ENCODE measurements around the gene CACNA1S.

CACNA1S gene

DNA sequence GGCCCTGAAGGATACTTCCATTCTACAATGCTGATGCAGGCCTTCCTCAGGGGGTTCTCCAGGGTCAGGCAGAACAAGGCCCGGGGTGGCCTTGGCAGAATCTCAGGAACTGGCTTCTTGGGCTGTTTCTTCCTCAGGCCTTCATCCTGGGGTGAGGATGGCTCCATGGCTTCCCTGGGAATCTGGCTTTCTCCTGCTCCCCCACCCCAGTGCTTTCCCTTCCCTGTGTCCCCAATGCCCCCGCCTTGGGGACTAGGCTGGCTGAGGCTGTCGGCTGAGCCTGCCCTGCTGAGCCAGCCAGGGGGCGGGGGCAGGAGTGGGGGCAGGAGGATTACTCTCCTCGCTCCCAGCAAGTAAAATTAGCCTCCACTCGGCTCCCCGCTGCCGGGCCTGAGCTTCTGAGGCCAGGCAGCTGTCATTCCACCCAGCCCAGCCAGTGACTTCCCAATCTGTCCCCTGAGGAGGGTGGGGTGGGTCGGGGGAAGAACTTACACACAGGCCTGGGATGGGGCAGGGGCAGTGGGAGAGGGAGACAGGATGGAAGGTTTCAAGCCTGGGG, at the start of gene CACNA1S:
CACNA1S (minus strand) TSS at position 254 of the 559 bp plus-strand sequence; CDS start at position 167, 87 bp downstream.
- peak; percentile 69 for DNase-seq (ENCODE audit: low spot score)

DNA sequence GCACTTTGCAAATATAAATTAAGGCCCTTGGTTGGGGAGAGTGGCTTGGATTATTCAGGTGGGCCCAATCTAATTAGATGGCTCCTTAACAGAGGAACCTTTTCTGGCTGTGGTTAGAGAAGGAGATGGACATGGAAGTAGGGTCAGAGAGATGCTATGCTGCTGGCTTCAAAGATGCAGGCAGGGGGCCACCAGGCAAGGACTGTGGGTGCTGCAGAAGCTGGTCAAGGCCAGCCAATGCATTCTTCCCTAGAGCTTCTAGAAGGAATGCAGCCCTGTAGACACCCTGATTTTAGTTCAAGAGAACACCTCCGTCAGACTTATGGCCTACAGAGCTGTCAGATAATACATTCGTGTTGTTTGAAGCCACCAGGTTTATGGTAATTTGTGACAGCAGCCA, 45.7 kb upstream of the CACNA1S start:
- no peak for DNase-seq (ENCODE audit: low spot score)

DNA sequence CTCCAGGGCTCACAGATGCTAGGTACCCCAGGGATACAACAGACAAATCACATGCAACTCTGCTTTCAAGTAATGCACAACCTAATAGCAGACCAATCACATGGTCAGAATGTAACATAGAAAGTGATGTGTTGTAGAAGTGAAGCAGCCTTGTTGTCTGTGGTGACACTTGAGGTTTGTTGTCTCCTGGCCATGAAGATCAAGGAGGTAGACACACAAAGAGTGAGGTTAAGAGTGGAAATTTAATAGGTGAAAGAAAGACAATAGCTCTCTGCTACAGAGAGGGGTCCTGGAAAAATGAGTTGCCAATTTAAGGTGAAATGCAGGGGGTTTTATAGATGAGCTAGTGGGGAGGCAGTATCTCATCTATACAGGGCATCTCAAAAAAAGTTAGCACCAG, 44.6 kb upstream of the CACNA1S start:
- no peak for DNase-seq (ENCODE audit: low spot score)

DNA sequence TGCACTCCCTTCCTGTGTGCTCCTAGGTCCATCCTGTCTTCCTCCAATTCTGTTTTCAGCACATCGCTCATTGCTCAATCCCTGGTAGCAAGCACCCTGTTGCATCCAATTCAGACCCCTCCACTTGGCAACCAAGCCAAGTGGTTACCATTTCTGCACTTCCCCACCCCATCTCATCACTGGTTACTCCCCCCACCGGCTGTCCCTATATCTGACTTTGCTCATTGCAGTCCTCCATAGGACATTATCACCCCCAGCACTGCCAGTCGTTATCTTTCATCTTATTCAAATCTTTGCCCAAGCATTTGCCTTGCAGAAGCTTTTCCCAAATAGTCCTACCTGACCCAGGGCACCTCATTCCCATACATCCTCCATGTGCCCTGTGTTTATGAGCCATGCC, 44.1 kb upstream of the CACNA1S start:
- DNase-seq (ENCODE audit: low spot score): no peak

DNA sequence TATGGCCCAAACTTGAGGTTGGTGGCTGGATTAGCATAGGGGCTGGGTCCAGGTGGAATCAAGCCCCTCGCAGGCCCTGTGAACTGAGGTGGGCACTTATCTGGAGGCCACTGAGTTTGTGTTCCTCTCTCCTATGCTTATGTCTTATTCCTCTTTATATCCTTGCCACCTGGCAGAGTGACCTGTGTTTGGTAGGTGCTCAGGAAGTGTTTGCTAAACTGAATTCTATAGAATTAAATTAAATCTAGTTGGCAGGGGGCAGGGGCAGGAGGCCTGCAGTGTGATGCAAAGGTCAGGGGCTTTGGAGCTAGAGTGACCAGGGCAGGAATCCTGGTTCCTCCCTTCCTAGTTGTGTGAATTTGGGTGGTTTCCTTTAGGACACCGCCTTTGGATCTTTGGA, 43.1 kb upstream of the CACNA1S start:
- no peak for DNase-seq (ENCODE audit: low spot score)

DNA sequence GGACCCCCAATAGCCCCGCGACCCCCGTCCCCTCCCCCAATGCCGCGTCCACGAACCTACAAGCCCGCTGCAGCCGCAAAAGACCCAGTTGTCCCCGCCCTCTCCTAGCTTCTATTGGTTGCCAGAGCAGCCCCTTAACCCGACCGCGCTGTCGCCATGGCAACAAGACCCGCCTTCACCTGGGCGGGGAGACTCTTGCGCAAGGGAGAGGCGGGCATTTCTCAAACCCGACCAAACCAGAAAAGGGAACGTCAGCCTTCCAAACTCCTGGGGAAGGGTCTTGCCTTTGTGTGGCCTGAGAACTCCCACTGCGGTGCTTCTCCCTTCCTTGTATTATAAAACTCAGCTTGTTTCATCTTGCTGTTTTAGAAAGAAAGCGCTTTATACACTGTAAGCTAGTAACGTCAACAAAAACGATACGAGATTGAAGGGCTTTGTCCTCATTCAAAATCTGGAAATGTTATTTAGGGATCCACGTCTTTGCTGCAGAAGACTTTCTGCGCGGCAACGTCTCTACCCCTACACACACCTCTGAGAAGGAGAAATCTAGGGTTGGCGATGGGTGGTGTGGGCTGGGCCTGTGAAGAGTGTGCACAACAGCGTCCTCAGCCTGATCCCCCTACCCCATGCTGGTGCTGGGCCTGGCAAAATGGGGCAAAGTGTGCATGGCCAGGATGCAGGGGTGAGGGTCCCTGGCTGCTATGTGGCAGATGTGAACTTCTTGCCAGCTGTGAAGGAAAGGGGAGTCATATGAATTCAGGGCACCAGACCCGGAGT, 42.4 kb upstream of the CACNA1S start, which contains the start of gene TMEM9:
TMEM9 (minus strand) TSS at position 86 of the 777 bp plus-strand sequence. CDS start 551 bp downstream, outside the sequence.
- peak; percentile 99 for DNase-seq (ENCODE audit: low spot score)

DNA sequence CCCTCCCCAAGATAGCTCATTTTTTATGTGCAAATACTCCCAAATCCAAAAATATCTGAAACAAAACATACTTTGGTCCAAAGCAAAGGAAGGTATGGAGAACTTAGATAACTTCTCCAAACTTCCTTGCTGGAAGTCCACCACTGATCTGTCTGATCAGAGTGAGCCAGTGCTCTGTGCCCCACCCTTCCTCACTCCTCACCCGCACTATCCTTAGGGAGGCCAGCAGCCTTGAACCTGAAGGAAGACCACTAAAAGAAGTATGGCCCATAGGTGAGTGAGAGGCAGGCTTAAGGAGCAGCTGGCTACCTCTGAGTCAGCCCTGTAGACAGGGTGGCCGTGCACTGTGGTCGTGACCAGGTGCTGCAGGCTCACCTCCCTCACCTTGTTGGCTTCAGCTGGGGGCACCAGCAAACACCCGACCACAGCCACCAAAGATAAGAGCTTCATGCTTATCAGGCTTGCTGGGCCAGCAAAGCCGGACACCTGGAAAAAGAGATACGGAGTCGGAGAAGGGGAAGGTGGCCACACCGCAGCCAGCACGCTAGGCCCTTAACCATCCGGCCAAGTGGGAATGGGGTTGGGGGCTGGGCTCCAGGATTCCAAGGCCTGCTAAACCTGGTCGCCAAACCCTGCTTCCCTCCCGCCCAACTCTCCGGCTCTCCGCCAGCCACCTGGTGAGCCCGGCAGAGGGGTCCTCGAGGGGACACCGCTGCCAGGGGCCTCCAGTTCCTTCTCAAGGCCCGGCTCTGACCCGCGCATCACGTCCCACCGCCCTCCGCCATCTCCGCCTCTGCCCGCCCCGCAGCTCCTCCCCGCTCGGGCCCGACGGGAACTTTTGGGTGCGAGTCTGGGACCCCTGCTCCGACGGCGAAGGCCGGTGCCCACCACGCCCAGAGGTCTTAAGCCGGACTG, 41.5 kb upstream of the CACNA1S start:
- DNase-seq (ENCODE audit: low spot score): no peak

DNA sequence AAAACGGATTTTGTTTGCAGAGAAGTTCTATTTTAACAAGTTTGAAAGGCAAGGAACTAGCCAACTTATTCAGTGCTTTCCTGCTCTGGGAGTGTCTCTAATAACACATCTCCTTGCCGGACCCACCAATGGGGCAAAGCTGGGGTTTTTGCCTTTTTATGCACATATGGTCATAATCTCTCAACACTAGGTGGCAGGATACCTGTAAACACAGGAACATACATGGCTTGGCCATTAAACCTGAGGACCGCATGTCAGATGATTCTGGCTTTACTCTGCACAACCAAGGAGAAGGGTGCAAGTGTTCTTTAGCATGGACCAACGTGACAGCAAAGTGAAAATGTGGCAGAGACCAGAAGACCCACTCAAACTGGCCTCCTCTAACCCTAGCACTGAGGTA, 37.2 kb upstream of the CACNA1S start:
- no peak for DNase-seq (ENCODE audit: low spot score)

DNA sequence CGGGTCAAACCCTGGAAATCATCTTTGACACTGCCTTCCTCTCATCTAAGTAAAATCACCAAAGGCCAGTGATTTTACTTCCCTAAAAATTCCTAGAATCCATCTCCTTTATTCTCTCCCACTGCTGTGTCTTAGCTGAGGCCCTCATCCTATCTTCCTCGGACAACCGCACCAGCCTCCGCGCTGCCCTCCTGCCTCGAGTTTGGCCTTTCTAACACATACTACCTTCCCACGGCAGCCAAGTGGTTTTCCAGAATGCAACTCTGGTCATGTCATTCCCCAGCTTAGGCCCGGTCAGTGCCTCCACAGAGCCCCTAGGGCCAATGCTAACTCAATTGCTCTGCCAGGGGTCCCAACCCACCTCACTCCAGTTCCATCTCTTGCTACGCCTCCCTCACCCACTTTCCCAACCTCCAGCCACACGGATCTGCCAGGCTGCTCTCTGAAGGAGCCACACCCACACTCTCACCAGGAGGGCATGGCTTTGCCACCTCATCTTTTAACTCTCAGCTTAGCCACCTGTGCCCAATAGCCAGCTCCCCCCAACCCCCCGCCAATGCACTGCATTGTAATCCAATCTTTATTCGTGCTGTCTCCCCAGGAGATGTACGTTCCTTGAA, 35.3 kb upstream of the CACNA1S start:
- DNase-seq (ENCODE audit: low spot score): no peak

DNA sequence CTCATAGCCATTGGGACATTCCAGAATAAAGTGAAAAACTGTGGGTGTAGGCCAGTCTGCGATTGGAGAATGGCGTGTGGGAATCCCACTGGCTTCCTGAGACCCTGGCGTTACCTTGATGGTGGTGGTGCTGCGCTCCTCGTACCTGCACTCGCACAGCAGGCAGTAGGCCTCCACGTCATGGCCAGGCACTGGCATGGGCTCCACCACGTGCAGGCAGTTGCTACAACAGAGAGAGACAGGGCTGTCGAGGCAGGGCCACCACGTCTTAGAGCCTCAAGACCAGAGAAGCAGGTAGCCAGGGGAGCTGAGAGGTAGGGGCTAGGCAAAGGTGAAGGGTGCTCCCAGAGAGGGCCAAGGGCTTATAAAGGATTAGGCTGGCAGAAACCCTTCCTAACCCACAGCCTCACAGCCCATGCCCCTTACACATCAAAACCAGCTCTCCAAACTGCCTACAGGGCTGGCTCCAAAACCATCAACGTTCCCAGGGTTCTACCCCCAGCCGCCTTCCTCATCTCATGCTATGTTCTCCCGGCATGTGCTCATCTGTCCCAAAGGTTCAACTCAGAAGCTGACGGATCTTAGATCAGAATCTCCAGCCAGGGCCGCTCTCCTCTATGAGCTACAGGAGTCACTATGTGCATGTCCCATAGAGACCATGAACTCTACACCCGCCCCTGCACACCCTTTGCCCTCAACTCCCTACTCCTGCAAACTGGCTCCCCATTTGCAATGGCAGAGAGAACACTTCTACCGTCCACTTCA, 34.6 kb upstream of the CACNA1S start:
- DNase-seq (ENCODE audit: low spot score): no peak

DNA sequence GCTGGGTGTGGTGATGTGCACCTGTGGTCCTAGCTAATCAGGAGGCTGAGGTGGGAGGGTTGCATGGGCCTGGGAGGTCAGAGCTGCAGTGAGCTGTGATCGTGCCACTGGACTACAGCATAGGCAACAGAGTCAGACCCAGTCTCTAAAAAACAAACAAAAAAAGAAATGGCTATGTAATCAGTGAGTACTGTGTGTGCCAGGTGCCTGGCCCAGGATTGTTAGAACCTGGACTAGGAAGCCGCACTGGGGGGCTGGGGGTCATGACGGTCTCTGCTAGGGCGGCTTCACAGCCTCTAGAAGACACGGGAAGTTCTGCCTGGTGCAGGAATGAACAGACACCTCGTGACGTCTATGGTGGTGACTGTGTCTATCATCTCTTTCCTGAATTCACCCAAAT, 33.6 kb upstream of the CACNA1S start:
- no peak for DNase-seq (ENCODE audit: low spot score)

DNA sequence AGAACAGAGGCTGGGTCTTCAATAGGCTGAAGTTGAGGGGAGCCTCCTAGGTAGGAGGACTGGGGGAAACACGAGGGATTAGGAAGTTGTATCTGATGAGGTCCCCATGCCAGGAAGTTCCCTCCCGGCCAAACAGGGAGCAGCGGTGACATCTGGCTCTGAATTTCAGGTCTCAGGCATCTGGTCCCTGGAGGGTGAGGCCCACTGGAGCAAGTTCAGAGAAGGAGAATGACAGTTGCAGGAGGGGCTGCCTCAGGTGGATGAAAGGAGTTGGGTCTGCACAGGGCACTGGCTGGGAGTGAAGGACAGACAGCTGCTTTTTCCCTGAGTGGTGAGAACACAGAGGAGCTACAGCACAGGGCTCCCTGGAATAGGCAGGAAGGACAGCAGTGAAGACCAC, 32.9 kb upstream of the CACNA1S start:
- DNase-seq (ENCODE audit: low spot score): no peak

DNA sequence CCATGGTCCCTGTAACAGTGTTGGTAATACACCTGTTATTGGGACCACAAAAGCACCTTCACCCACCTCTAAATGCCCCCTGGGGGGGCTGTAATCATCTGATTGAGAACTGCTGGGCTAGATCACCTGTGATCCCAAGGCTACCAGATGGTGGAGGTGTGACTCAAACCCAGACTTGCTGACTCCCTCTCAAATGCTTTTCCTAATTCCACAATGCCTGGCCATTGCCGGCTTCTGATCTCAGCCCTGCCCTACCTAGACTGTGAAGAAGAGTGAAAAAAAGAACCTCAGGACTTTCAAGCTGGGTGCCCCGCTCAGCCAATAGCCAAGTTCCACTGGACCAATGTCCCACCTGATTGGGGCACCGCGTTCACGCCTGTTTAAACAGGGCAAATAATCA, 32.5 kb upstream of the CACNA1S start:
- DNase-seq (ENCODE audit: low spot score): no peak

DNA sequence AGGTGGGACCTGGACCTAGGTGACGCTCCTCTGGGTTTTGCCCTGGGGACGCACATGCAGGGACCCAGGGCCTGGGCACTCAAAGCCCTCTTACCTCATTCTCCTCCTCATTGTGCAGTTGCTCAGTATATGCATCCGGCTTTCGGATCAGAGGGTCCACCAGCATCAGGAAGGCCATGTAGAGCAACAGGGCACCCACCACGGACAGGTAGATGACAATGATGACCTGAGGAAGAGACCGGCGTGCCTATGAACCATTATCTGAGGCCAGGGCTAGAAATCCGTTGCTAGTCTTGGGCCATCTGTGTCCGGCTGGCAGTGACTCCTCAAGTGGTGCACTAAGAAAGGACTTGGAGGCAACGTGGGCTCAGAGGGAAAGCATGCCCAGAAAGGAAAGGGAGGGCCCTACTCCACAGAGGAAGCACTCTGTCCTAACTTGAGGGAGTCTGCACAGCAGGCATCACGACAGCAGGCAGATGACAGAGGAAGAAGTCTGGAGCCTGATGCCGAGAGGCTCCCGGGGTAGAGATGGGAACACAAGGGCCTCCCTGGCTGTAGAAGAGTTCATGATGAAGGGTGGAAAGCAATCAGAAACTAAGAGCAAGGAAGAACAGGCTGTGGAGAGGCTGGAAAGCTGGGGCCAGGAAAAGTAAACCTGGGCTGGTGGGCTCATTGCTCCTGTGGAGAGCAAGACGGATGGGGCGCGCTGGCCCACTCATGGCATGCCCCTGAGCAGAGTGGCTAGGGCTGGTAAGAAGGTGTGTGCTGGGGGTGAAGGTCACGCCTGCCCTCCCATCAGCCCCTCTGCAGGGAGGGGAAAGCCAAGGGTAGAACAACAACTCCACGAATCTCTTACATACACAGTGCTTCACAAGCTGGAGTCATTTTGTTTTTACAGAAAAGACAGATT, 31.8 kb upstream of the CACNA1S start:
- no peak for DNase-seq (ENCODE audit: low spot score)

DNA sequence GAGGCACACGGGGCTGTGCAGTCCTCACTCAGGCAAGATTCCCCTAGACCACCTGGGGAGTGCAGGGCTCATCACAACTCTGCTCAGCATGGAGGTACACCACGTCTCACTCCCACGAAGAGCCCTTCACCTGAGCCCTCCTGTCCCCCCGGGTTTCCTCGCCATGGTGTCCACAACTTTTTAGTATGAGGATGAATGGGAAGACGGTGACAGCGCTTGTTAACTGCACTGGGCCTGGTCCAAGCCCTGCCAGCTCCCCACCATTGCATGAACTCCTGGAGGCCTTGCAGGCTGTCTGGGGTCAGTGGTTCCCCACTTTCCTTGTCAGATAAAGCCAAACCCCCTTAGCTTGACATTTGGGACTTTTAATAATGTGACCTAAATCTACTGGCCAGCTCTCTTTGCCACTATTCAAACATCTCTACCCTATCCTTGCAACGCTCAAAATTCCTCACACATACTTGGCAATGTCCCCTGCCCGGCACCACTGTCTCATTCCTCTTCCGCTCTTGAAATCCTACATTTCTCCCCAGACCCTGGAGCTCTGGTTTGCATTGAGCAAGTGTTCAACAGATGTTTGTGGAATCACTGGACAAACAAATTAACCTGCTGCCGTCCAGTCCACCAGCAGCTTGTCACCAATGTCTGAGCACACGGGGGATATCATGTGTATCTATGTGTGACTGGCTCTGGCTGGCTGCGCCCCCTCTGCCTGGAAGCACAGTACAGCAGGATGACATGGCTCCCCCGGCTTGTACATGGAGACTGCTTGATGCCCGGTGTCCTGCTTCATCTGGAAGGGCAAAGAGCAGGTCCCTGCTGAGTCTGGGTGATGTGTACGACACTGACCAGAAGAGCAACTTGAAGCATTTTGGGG, 30.9 kb upstream of the CACNA1S start:
- DNase-seq (ENCODE audit: low spot score): no peak

DNA sequence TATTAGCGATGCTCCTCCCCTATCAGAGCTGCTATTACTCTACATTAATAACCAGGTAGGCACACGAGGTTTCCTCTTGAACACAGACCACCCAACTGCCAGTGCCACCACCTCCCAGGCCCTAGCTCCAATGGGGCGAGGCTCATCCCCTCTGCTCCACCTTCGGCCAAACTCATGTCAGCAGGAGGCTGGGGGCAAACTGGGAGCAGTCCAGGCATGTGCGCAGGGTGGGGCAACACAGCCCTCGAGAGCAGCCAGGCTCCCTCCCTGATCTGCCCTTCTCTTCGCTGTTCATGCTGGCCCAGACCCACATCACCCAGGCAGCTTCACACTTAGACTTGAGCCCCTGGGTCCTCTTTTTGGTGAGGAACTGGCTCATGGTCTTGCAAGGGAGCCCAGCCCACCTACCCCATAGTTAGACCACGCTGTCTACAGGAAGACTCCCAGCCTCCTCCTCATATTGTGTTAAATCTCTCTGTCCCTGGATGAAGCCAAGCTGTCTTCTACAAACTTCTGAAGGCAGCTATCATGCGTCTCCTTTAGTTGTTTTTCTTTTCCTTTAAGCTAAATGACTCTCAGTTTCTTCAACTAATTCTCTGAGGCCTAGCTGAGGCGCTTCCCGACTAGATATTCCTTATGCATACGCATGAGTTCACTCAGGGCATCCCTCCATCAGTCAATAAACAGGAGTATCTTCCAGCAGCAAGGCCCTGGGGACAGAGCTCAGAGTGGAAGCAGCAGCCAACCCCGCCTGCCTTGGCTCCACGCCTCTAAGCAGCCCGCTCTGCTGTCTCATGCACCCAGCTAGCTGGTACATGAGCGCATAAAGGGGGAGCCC, 30.0 kb upstream of the CACNA1S start:
- DNase-seq (ENCODE audit: low spot score): no peak

DNA sequence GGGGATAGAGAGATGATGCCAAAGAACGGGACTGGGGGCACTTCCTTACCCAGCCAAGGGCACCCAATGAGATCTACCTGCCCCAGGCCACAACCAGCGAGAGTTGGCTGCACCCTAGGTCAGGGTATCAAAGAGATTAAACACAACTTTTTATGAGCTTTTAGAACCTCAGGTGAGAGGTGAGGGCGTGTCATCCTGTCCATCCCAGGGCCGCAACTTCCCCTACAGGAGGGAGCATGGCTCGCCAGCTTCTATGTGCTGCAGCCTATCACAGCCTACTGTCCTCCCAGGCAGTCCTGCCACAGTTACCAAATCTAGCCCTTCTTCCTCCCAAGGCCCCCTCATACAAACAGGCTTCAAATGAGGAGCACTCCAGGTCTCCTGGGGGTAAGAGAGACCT, 29.2 kb upstream of the CACNA1S start:
- no peak for DNase-seq (ENCODE audit: low spot score)

DNA sequence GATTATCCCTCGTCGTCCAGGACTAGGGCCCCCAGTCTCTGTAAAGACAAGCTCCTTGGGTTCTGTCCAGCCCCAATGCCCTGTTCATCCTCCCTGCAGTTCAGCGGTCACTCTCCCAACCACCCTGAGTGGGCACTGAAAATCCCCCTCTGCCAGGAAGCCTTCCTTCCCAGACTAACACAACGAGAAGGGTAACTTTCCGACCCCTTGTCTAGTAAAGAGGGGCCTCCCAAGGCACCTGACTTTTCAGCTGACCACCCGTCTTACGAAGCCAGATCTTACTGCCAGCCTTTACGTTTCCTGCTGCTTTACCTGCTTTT, 28.7 kb upstream of the CACNA1S start:
- DNase-seq (ENCODE audit: low spot score): no peak
